OCI-LY1 (cell line): Measurements from ENCODE around the gene MNX1.

Source experiments
- CTCF ChIP-seq: fragments of 200-600 bp; sonication (generic), shearing (Covaris generic); IDR thresholded peaks from 2 replicates; pipeline ENCODE4 v1.5.1; 2017; ENCODE audit warnings: mild to moderate bottlenecking, antibody characterized with exemption, low read length, moderate library complexity, mixed read lengths
- EZH2 ChIP-seq: fragments of 200-600 bp; sonication (generic), shearing (Covaris generic); IDR thresholded peaks from 2 replicates; pipeline ENCODE4 v1.8.0; 2017; ENCODE audit warnings: borderline replicate concordance, mixed run types, mild to moderate bottlenecking, antibody characterized with exemption, low read length, moderate library complexity, mixed read lengths

GRCh38 chr7:157035979-157036378, 25.5 kb upstream of the MNX1 start:
- TF ChIP-seq CTCF (no peak), EZH2 (no peak)
